Heart left ventricle (tissue), 16 donors: Measurements from ENCODE around the gene CHL1. TPM values are rescaled to one million over a fixed set of nuclear protein-coding genes. Genes with fewer than 3 reads are reported as not detected.

ENCODE experiments used
- ATAC-seq, 4 donors: fragments of 200-7000 bp; cut with Tn5 transposase; one replicate each; pipeline ENCODE4 v1.9.1; 2020 to 2022; ENCODE audit warnings: moderate library complexity in 4 of 4, mild to moderate bottlenecking in 3 of 4, moderate number of reproducible peaks in 1 of 4
- DNase-seq, 5 donors: peaks; one replicate each; pipeline ENCODE4 v3.0.0-alpha.2; 2020
- H3K27ac ChIP-seq, 12 donors: fragments of 200-600 bp; sonication (generic) in 4 of 12; one replicate each; pipeline versions ENCODE4 v1.5.0 to v1.8.0; 2016 to 2022; ENCODE audit warnings: mild to moderate bottlenecking in 2 of 12
- H3K27me3 ChIP-seq, 9 donors: fragments of 200-600 bp; sonication (generic) in 2 of 9; one replicate each; pipeline versions ENCODE4 v1.5.1 to v1.8.0; 2016 to 2022; ENCODE audit warnings: mild to moderate bottlenecking in 3 of 9
- H3K36me3 ChIP-seq, 9 donors: fragments of 200-600 bp; sonication (generic) in 2 of 9; one replicate each; pipeline versions ENCODE4 v1.5.0 to v1.8.0; 2018 to 2022; ENCODE audit warnings: mild to moderate bottlenecking in 2 of 9
- H3K4me1 ChIP-seq, 12 donors: fragments of 200-600 bp; sonication (generic) in 4 of 12; one replicate each; pipeline versions ENCODE4 v1.5.0 to v1.8.0; 2016 to 2022; ENCODE audit warnings: mild to moderate bottlenecking in 3 of 12
- H3K4me3 ChIP-seq, 12 donors: fragments of 200-600 bp; sonication (generic) in 4 of 12; one replicate each; pipeline versions ENCODE4 v1.5.0 to v1.8.0; 2017 to 2022; ENCODE audit warnings: mild to moderate bottlenecking in 9 of 12, moderate library complexity in 4 of 12
- H3K9me3 ChIP-seq, 12 donors: fragments of 200-600 bp; sonication (generic) in 4 of 12; one replicate each; pipeline versions ENCODE4 v1.5.0 to v1.8.0; 2016 to 2022; ENCODE audit warnings: mild to moderate bottlenecking in 1 of 12
- CTCF ChIP-seq, 12 donors: fragments of 200-600 bp; sonication (generic) in 4 of 12; IDR thresholded peaks; one replicate each; pipeline versions ENCODE4 v1.5.0 to v1.8.0; 2018 to 2022; ENCODE audit warnings: antibody characterized with exemption in 12 of 12, mild to moderate bottlenecking in 5 of 12
- POLR2A ChIP-seq, 2 donors: fragments of 450-650 bp; IDR thresholded peaks; one replicate each; pipeline ENCODE4 v1.6.1; 2017; ENCODE audit warnings: antibody characterized with exemption in 2 of 2, mild to moderate bottlenecking in 2 of 2, moderate library complexity in 2 of 2
- WGBS, 4 donors: extraction: QIAGEN DNeasy Blood & Tissue Kit in 2 of 4; methylation state at CpG; one replicate each; pipeline versions ENCODE4 v1.1.5 to v1.1.7; 2013 to 2018; 5-methylcytosine and 5-hydroxymethylcytosine counted together
- intact Hi-C, 10 donors: fragments of 100-400 bp; cut with DNase I; formaldehyde crosslinking; loops; one replicate each; pipeline versions ENCODE4 v1.11.1 to v1.14.2; 2022
- polyA plus RNA-seq, 2 donors: library from polyadenylated mRNA; stranded (reverse); fragments of 200-250 nt; gene quantifications; one replicate each; pipeline ENCODE4 v1.2.3, GENCODE V29; 2013
- total RNA-seq, 9 donors: library from RNA; depleted of rRNA in 2 of 9; stranded (reverse); fragments of >200 nt in 2 of 9; fragmentation: NEBNext Ultra II Directional in 3 of 9; extraction: Animal tissue kit (Norgen Biotek cat#: 25700) in 3 of 9; gene quantifications; one replicate each; pipeline versions ENCODE4 v1.1.0 to v1.2.4, GENCODE V29; 2016 to 2023
- donor health status: ischemic (EF 13 %, LVEDD 7.1; RV severe dilation, severe dysfunction).
- donor health status: healthy with polysubstance abuse.
- donor health status: DM: no; HTN: yes; CAD: no.
- donor health status: DM: no; HTN: no; CAD: no.
- donor health status: ischemic (EF 25% LVEDD 6.9; RV normal size, moderate dysfunction).
- donor health status: ischemic (EF 25% LVEDD 5.7; RV mildly dilated, moderate dysfunction).
- donor health status: healthy.
- donor health status: DM: yes; HTN: yes; CAD: no.
- donor health status: ischemic (EF 35%, LVEDD 5.7; RV mildly dilated, moderate dysfunction).
- donor health status: nonischemic (EF 11% LVEDD 7.7; RV severe dilation, severe dysfunction).
- donor health status: DM: yes; HTN: yes; CAD: no.
- donor health status: PGD.
- donor health status: ischemic (EF 29% LVEDD 5.4; RV normal size, mild dysfunction).
- donor health status: nonischemic (EF 23%, LVEDD 6.1; RV moderate dilation, normal function).

CHL1 gene
- total and polyA plus RNA-seq, 11 donors: 0.48 to 15.3 (median 2.6) TPM

DNA sequence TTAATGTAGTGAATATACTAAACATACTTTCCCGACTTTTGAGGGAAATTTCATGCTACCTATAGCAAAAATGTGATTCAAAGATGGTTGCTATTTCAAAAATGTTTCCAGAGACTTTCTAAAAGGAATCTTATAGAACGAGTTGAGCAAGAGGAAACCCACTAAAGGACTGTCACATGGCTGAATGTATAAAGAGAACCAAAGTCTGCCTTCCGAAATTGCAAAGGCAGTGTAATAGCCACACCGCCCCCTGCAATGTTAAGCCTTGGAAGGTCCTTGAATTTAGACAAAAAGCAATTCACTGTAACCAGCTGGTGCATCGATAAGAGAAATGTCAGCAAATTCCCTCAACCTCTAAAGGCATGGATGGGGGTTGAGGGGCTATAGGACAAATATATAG lies 142.8 kb downstream of the CHL1 start:
- no peaks in the 10 kb centered on the region for H3K4me1 ChIP-seq
- DNase-seq: no peak
- intact Hi-C loops: no loop called here

DNA sequence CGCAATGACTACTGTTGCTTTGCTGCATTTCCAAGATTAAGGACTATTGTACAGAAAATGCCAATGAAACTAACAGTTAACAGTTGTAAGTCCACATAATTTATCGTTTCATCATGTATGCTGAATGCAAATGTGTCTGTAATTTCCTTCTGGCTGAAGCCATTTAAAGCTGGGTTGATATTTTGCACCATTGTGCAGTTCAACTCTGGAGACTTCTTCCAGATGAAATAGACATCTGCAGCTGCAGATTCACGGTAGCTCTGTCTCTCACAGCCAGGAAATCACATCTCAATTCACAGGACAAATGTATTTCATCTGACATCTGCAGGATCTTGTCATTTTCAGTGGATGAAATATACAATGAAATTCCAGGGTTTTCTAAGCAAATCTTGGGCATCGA lies 145.4 kb downstream of the CHL1 start:
- Histone ChIP-seq H3K4me3 (no peak overlapping the region), H3K27me3 (peaks cover 0 to 3% (median 0%) of the 10 kb centered on the region in 9 donors), H3K4me1 (no peaks in the 10 kb centered on the region), H3K9me3 (no peaks in the 10 kb centered on the region), H3K27ac (no peak overlapping the region), H3K36me3 (no peaks in the 10 kb centered on the region)
- no peak for TF ChIP-seq CTCF (IDR thresholded peaks at IDR 0.05)
- TF ChIP-seq POLR2A (IDR thresholded peaks at IDR 0.05): no peak
- intact Hi-C loops: loop anchor here in 1 of 10 donors (2.0 kb wide), 1 partner anchor 33 kb away; no protein-coding TSS in a partner anchor
- ATAC-seq (no peak), DNase-seq (no peak)
- 63 to 71% (median 67%) methylated on average over 4 of the region's 4 CpGs for WGBS, 4 donors

More for the DNA sequence above, 142.8 kb downstream of the CHL1 start:
- no peak overlapping the region for H3K4me3 ChIP-seq
- ATAC-seq: no peak
- no peak overlapping the region for H3K27ac ChIP-seq
- TF ChIP-seq POLR2A (IDR thresholded peaks at IDR 0.05) (no peak), CTCF (IDR thresholded peaks at IDR 0.05) (no peak)
- H3K36me3 ChIP-seq: no peaks in the 10 kb centered on the region
- no peaks in the 10 kb centered on the region for H3K27me3 ChIP-seq
- 60 to 66% (median 62%) methylated on average over 5 of the region's 5 CpGs for WGBS, 4 donors
- no peaks in the 10 kb centered on the region for H3K9me3 ChIP-seq

GRCh38 chr3:346186-346585 lies 149.6 kb downstream of the CHL1 start:
- Histone ChIP-seq H3K27ac (no peak overlapping the region), H3K27me3 (peaks cover 0 to 8% (median 0%) of the 10 kb centered on the region in 9 donors), H3K4me3 (no peak overlapping the region), H3K36me3 (no peaks in the 10 kb centered on the region), H3K4me1 (no peaks in the 10 kb centered on the region), H3K9me3 (no peaks in the 10 kb centered on the region)
- intact Hi-C loops: no loop called here
- no peak for DNase-seq
- no peak for ATAC-seq
- TF ChIP-seq POLR2A (IDR thresholded peaks at IDR 0.05): no peak
- no peak for TF ChIP-seq CTCF (IDR thresholded peaks at IDR 0.05)
- 74 to 88% (median 80%) methylated on average over 1 of the region's 1 CpG for WGBS, 4 donors

DNA sequence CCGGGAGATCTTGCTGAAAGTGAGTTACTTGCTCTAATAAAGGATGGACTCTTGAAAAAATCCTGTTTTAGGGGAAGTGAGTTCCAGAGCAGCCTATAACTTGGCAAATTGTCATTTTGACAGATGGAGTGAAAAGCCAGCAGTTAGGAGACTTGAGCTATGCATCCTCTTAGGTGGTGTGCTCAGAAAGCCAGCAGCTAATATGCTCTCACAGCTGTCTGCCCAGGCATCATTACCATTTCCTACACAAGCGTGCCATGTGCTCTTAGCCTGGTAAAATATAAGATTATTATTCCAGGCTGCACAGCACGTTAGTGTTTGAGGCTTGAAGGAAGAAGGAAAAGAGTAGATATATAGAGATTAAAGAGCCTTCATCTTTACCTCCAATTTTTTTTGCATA lies 151.0 kb downstream of the CHL1 start:
- Histone ChIP-seq H3K27me3 (peaks cover 0 to 8% (median 0%) of the 10 kb centered on the region in 9 donors), H3K27ac (no peak overlapping the region), H3K36me3 (no peaks in the 10 kb centered on the region), H3K4me3 (no peak overlapping the region), H3K4me1 (no peaks in the 10 kb centered on the region), H3K9me3 (no peaks in the 10 kb centered on the region)
- WGBS, 4 donors: 60 to 72% (median 61%) methylated on average over 3 of the region's 3 CpGs
- ATAC-seq: no peak
- TF ChIP-seq CTCF (IDR thresholded peaks at IDR 0.05) (no peak), POLR2A (IDR thresholded peaks at IDR 0.05) (no peak)
- no peak for DNase-seq
- intact Hi-C loops: no loop called here
